MM.1S (cell line): Measurements from ENCODE around the gene GNAT2.

Experiments used
- EZH2 ChIP-seq: fragments of 300-600 bp; sonication (generic); optimal IDR thresholded peaks from 2 replicates; pipeline ENCODE3; 2017; ENCODE audit warnings: low read depth, mild to moderate bottlenecking, antibody characterized with exemption, low read length, mixed read lengths
- TF ChIP-seq, protein P1 (sequence below): fragments of 300-600 bp; sonication (generic); IDR thresholded peaks from 2 replicates; pipeline ENCODE4 v1.5.1; 2016; ENCODE audit warnings: antibody characterized with exemption, low read length, mixed read lengths

- TF ChIP-seq, protein P1, sequence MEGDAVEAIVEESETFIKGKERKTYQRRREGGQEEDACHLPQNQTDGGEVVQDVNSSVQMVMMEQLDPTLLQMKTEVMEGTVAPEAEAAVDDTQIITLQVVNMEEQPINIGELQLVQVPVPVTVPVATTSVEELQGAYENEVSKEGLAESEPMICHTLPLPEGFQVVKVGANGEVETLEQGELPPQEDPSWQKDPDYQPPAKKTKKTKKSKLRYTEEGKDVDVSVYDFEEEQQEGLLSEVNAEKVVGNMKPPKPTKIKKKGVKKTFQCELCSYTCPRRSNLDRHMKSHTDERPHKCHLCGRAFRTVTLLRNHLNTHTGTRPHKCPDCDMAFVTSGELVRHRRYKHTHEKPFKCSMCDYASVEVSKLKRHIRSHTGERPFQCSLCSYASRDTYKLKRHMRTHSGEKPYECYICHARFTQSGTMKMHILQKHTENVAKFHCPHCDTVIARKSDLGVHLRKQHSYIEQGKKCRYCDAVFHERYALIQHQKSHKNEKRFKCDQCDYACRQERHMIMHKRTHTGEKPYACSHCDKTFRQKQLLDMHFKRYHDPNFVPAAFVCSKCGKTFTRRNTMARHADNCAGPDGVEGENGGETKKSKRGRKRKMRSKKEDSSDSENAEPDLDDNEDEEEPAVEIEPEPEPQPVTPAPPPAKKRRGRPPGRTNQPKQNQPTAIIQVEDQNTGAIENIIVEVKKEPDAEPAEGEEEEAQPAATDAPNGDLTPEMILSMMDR: no peak
- no peak for TF ChIP-seq EZH2
These were observed 40.7 kb upstream of the GNAT2 start for GRCh38 chr1:109659997-109660690.
